Cardiac muscle cell (in vitro differentiated cells and primary cell): ENCODE data around the gene TRMU. TPM values are rescaled to one million over a fixed set of nuclear protein-coding genes. Genes with fewer than 3 reads are reported as not detected.

Experiments used
- DNase-seq, 2 donors: peaks; one replicate each; pipeline versions ENCODE4 v3.0.0 to v3.0.0-alpha.2; 2010 to 2017; ENCODE audit warnings: low read depth in 1 of 2, low spot score in 1 of 2
- H3K27ac ChIP-seq: fragments of 200-600 bp; sonication (generic); 2 replicates; pipeline ENCODE4 v1.5.1; 2016
- H3K27me3 ChIP-seq: fragments of 200-600 bp; sonication (generic); 2 replicates; pipeline ENCODE4 v1.6.0; 2016; ENCODE audit warnings: control low read depth
- H3K36me3 ChIP-seq: fragments of 200-600 bp; sonication (generic); 2 replicates; pipeline ENCODE4 v1.5.1; 2016; ENCODE audit warnings: control low read depth
- H3K4me1 ChIP-seq: fragments of 200-600 bp; sonication (generic); 2 replicates; pipeline ENCODE4 v1.8.1; 2017; ENCODE audit warnings: low read depth, mild to moderate bottlenecking, mixed run types
- H3K4me3 ChIP-seq: fragments of 200-600 bp; sonication (generic); 2 replicates; pipeline ENCODE4 v1.5.1; 2016; ENCODE audit warnings: mild to moderate bottlenecking
- H3K9me3 ChIP-seq: fragments of 200-600 bp; sonication (generic); 2 replicates; pipeline ENCODE4 v1.5.1; 2017; ENCODE audit warnings: low read depth, mild to moderate bottlenecking, control low read depth
- polyA plus RNA-seq: library from polyadenylated mRNA; unstranded; fragments of >200 nt; fragmentation: Nextera tagmentation; extraction: Ambion mirVana; gene quantifications from 2 replicates; pipeline ENCODE4 v1.2.1, GENCODE V29; 2016
- total RNA-seq: library from RNA; depleted of rRNA; stranded (reverse); fragments of >200 nt; gene quantifications from 2 replicates; pipeline ENCODE4 v1.2.3, GENCODE V29; 2016
- TF ChIP-seq, protein P1 (sequence below): IDR thresholded peaks from 2 replicates; pipeline ENCODE4 v1.5.1; 2012; ENCODE audit warnings: low read depth, mild to moderate bottlenecking, low read length

TRMU gene
- total and polyA plus RNA-seq, 2 experiments from 2014 or later, result 127 to 130 TPM

DNA sequence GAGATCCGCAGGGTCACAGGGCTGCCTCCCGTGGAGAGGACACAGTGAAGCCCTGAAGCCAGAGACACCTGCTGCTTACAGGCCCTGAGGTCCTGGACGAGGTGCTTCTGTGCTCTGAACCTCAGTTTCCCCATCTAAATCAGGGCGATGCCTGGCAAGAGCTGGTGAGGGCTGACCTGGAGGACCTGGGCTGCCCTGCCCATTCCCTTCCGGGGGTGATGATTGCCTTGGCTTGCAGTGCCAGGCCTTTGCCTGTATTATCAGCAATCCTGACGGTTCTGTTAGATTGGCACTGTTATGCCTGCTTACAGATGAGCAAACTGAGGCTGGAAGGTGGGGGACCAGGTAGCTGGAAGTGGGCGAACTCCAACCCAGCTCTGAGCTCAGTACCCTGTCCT lies 46.7 kb upstream of the TRMU start:
- Histone ChIP-seq H3K27ac (no peak overlapping the region), H3K9me3 (no peaks in the 10 kb centered on the region), H3K27me3 (no peaks in the 10 kb centered on the region), H3K36me3 (peaks cover 20% of the 10 kb centered on the region), H3K4me3 (no peak overlapping the region), H3K4me1 (no peaks in the 10 kb centered on the region)
- TF ChIP-seq, protein P1, sequence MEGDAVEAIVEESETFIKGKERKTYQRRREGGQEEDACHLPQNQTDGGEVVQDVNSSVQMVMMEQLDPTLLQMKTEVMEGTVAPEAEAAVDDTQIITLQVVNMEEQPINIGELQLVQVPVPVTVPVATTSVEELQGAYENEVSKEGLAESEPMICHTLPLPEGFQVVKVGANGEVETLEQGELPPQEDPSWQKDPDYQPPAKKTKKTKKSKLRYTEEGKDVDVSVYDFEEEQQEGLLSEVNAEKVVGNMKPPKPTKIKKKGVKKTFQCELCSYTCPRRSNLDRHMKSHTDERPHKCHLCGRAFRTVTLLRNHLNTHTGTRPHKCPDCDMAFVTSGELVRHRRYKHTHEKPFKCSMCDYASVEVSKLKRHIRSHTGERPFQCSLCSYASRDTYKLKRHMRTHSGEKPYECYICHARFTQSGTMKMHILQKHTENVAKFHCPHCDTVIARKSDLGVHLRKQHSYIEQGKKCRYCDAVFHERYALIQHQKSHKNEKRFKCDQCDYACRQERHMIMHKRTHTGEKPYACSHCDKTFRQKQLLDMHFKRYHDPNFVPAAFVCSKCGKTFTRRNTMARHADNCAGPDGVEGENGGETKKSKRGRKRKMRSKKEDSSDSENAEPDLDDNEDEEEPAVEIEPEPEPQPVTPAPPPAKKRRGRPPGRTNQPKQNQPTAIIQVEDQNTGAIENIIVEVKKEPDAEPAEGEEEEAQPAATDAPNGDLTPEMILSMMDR, result no peak
- no peak for DNase-seq

DNA sequence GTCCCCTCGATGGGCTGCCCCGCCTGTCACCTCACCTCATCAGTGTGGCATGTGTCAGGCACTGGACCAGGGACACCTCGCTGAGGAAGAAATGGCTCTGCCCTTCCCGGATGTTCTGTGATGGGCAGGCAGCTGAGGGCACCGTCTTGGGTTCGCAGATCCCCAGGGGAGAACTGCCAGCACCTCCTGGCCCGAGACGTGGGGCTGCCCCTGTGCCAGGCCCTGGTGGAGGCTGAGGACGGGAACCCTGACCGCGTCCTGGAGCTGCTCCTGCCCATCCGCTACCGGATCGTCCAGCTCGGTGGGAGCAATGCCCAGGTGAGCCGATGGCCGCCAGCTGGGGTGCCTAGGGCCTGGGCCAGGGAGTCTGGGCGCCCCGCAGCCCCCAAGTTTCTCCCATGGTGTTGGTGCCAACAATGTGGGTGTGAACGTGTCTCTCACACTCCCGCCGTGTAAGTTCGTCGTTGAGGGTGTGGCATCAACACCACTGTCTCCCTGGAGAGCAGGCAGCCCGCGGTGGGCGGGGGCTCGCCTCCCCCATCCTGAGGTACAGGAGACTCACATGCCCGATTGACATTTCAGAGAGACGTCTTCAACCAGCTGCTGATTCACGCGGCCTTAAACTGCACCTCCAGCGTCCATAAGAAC lies 46.1 kb upstream of the TRMU start:
- DNase-seq, result no peak
- no peak overlapping the region for H3K4me3 ChIP-seq
- no peaks in the 10 kb centered on the region for H3K9me3 ChIP-seq
- no peaks in the 10 kb centered on the region for H3K27me3 ChIP-seq
- no peak overlapping the region for H3K27ac ChIP-seq
- no peaks in the 10 kb centered on the region for H3K4me1 ChIP-seq
- H3K36me3 ChIP-seq, result peaks cover 15% of the 10 kb centered on the region
- TF ChIP-seq, protein P1, result no peak

DNA sequence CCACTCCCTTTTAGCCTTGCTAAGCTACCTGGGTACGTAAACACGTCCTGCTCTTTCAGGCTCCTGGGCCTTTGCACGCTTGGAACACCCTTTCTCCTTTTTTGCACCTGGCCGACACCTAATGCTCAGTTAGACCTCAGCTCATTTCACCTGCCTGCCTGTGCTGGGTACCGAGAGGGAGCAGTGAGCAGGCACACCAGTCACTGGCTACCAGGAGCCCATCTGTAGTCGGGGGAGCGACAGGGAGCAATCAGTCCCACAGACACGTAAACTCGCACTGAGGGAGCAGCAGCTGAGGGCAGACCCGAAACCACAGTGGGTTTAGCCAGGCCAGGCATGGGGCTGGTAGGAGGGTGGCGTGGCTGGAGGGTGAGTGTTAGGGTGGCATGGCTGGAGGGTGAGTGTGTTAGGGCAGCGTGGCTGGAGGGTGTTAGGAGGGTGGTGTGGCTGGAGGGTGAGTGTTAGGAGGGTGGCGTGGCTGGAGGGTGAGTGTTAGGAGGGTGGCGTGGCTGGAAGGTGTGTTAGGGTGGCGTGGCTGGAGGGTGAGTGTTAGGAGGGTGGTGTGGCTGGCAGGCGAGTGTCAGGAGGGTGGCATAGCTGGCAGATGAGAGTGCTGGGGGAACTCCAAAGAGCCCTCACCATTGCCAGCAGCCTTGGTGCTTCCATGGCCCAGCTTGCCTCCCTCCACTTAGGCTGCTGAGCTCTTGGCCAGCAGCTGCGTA lies 45.2 kb upstream of the TRMU start:
- no peaks in the 10 kb centered on the region for H3K9me3 ChIP-seq
- H3K36me3 ChIP-seq, result peaks cover 10% of the 10 kb centered on the region
- no peak overlapping the region for H3K4me3 ChIP-seq
- no peaks in the 10 kb centered on the region for H3K4me1 ChIP-seq
- no peak overlapping the region for H3K27ac ChIP-seq
- no peak for DNase-seq
- TF ChIP-seq, protein P1, result no peak
- no peaks in the 10 kb centered on the region for H3K27me3 ChIP-seq

DNA sequence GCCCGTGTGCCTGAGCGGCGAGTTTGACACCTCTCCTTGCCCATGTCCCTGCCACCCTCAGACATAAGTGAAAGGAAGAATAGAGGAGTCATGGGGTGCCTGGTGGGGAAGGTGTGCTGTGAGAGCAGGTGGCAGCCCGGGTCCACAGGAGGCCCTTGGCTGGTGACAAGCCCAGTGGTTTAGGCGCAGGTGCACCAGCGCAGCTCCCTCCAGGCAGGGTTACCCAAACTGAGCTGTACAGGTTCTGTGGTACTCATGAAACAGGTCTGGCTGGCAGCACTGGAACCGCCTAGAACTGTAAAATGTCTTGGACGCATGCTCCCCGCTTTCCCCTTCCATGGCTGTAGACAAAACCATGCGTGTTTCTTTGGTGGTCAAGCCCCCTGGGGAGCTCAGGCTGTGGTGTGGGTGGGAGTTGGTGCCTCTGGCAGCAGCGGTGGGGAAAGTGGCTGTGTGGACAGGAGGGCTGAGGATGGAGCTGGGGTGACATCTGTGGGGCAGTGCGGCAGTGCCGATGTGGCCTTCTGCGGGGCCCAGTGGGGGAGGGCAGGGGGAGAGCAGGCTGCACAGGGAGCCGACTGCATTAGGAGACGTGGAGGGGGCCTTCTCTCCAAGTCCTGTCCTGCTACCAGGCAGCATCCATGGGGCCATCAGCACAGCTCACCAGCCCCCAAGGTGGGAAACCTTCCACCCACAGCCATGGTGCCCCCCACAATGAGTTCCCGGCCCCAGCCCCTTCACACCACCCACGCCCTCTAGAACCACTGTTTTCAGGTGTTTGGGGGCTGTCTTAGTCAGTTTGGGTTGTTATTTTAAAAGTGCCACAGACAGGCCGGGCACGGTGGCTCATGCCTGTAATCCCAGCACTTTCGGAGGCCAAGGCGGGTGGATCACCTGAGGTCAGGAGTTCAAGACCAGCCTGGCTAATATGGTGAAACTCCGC lies 44.4 kb upstream of the TRMU start:
- DNase-seq, result no peak
- Histone ChIP-seq H3K4me1 (no peaks in the 10 kb centered on the region), H3K27me3 (no peaks in the 10 kb centered on the region), H3K4me3 (no peak overlapping the region), H3K36me3 (peaks cover 8% of the 10 kb centered on the region), H3K9me3 (no peaks in the 10 kb centered on the region), H3K27ac (no peak overlapping the region)
- TF ChIP-seq, protein P1, result no peak

DNA sequence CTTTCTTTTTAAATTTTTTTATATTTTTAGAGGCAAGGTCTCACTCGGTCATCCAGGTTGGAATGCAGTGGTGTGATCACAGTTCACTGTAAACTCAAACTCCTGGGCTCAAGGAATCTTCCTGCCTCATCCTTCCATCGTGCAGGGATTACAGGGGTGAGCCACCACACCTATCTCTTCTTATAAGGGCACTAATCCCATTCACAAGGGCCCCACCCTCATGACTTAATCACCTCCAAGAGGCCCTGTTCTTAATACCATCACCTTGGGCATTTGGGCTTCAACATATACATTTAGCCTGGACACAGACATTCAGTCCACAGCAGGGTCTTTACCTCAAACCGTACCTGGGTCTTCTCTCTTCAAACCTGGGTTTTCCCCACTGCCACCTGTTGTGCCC lies 43.3 kb upstream of the TRMU start:
- H3K27me3 ChIP-seq, result no peaks in the 10 kb centered on the region
- no peak overlapping the region for H3K27ac ChIP-seq
- no peaks in the 10 kb centered on the region for H3K4me1 ChIP-seq
- DNase-seq, result no peak
- peaks cover 6% of the 10 kb centered on the region for H3K36me3 ChIP-seq
- TF ChIP-seq, protein P1, result no peak
- no peak overlapping the region for H3K4me3 ChIP-seq
- no peaks in the 10 kb centered on the region for H3K9me3 ChIP-seq
